ENCODE data around the gene TMBIM4. TPM values are rescaled to one million over a fixed set of nuclear protein-coding genes. Genes with fewer than 3 reads are reported as not detected.

Gene TMBIM4
- total and polyA plus RNA-seq, 2 of the 4 experiments (the other 2 are of a cell fraction): 38.7 to 59.3 TPM

DNA sequence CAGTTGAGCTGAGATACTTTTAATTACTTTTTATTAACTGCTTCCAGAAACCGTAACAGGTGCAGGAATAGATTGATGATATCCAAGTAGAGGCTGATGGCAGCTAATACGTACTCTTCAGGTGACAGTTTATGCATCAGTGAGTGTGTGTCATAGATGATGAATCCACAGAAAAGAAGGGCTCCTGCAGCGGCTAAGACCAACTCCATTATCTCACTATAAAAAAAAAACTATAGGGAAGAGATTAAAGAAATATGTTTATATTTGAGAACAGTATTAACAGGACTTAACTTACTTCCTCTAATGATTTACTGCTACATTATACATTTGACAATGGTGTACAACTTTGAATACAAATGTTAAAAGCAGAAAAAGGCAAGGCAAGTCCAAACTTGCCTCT, 31.9 kb downstream of the TMBIM4 start:
- Histone ChIP-seq H2BK20ac (ENCODE audit: low read depth, low read length) (no peak overlapping the region), H3K23ac (ENCODE audit: low read depth, low read length) (no peak overlapping the region), H3K9me3 (ENCODE audit: control insufficient read depth, insufficient read depth, low read length) (peaks cover 6% of the 10 kb centered on the region), H4K91ac (ENCODE audit: insufficient read depth, low read depth, low read length) (no peak overlapping the region), H3K9ac (ENCODE audit: low read depth, low read length) (no peak overlapping the region), H3K4me1 (ENCODE audit: control insufficient read depth, insufficient read depth, low read length) (peaks cover under 1% of the 10 kb centered on the region; the same call in 1 of the 2 replicates), H3K4me3 (ENCODE audit: insufficient read depth, low read depth, low read length) (no peak overlapping the region), H2BK120ac (ENCODE audit: low read depth, low read length) (no peak overlapping the region), H2AFZ (replicated peaks; ENCODE audit: low read length, poor library complexity) (no peak overlapping the region), H3K27me3 (ENCODE audit: control insufficient read depth, insufficient read depth, low read length) (no peaks in the 10 kb centered on the region), H2AK5ac (ENCODE audit: low read depth, low read length) (no peak overlapping the region), H2AK9ac (replicated peaks; ENCODE audit: low read depth, low read length, poor library complexity) (no peak overlapping the region), H3K14ac (replicated peaks; ENCODE audit: low read depth, low read length) (no peak overlapping the region), H4K8ac (ENCODE audit: low read depth in 2 of 2, low read length in 2 of 2) (no peak overlapping the region), H3K27ac (ENCODE audit: insufficient read depth, low read length) (no peak overlapping the region), H4K20me1 (ENCODE audit: insufficient read depth, low read length) (no peaks in the 10 kb centered on the region), H3K9me1 (ENCODE audit: insufficient read depth, low read length) (no peaks in the 10 kb centered on the region), H3K36me3 (ENCODE audit: control insufficient read depth, insufficient read depth, low read length) (peaks cover 17% of the 10 kb centered on the region), H3K4ac (ENCODE audit: low read depth, low read length) (no peak overlapping the region), H3K4me2 (ENCODE audit: low read depth, low read length) (no peak overlapping the region), H2BK15ac (ENCODE audit: low read depth, low read length) (no peak overlapping the region), H3K56ac (ENCODE audit: extremely low read depth, insufficient read depth, low read length) (no peak overlapping the region), H4K5ac (ENCODE audit: low read depth, low read length) (no peak overlapping the region), H3K79me1 (ENCODE audit: low read depth in 1 of 2, low read length in 2 of 2) (peaks cover 19 to 25% of the 10 kb centered on the region in 2 experiments), H3K18ac (ENCODE audit: low read depth, low read length) (no peak overlapping the region), H2BK5ac (ENCODE audit: low read depth, low read length, poor library complexity, severe bottlenecking) (peak overlapping the region; percentile 39)
- no TSS peak for BruUV-seq (replicated peaks)
- in situ Hi-C loops (cut with MboI; ENCODE audit: low sequenced_read_pairs): no loop called here
- no CpG with 5 or more reads among the region's 3 CpGs for WGBS, 2 experiments (ENCODE audit: extremely low coverage in 2 of 2, insufficient read length in 1 of 2)
- DNase-seq: no peak
- intact Hi-C loops (cut with micrococcal nuclease): no loop called here
- dilution Hi-C loops (cut with HindIII; ENCODE audit: low sequenced_read_pairs, unreplicated experiment): no loop called here
- ChIA-PET CTCF (no interaction called here), POLR2A (ENCODE audit: unreplicated experiment) (interaction anchor here (1.5 kb wide), 1 partner anchor 32 kb away, joined by 4 read pairs; the partner anchor contains the start of gene TMBIM4)
- ATAC-seq (ENCODE audit: low read depth): no peak
- TF ChIP-seq RAD21 (IDR thresholded peaks at IDR 0.05; ENCODE audit: low read length) (no peak), MXI1 (IDR thresholded peaks at IDR 0.05; ENCODE audit: borderline replicate concordance, low read depth, low read length) (no peak), CEBPB (IDR thresholded peaks at IDR 0.05; ENCODE audit: low read depth, low read length) (no peak), POLR2A (IDR thresholded peaks at IDR 0.05; ENCODE audit: low read depth, low read length) (no peak), NFE2L2 (IDR thresholded peaks at IDR 0.05; ENCODE audit: low read depth, low read length) (no peak), CHD1 (IDR thresholded peaks at IDR 0.05; ENCODE audit: low read depth, low read length) (no peak), RCOR1 (IDR thresholded peaks at IDR 0.05; ENCODE audit: insufficient replicate concordance, low read length) (no peak), BHLHE40 (IDR thresholded peaks at IDR 0.05; ENCODE audit: low read depth, low read length) (no peak), MAZ (IDR thresholded peaks at IDR 0.05; ENCODE audit: borderline replicate concordance, low read depth, low read length) (no peak), SMC3 (IDR thresholded peaks at IDR 0.05; ENCODE audit: low read depth, low read length) (no peak), RFX5 (IDR thresholded peaks at IDR 0.05; ENCODE audit: low read depth, low read length) (no peak), FOS (IDR thresholded peaks at IDR 0.05; ENCODE audit: low read depth, low read length) (no peak), MAFK (IDR thresholded peaks at IDR 0.05; ENCODE audit: low read depth, low read length) (no peak)
- TF ChIP-seq, protein P1, sequence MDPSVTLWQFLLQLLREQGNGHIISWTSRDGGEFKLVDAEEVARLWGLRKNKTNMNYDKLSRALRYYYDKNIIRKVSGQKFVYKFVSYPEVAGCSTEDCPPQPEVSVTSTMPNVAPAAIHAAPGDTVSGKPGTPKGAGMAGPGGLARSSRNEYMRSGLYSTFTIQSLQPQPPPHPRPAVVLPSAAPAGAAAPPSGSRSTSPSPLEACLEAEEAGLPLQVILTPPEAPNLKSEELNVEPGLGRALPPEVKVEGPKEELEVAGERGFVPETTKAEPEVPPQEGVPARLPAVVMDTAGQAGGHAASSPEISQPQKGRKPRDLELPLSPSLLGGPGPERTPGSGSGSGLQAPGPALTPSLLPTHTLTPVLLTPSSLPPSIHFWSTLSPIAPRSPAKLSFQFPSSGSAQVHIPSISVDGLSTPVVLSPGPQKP (IDR thresholded peaks at IDR 0.05; ENCODE audit: borderline replicate concordance, low read depth, low read length): no peak
- TF ChIP-seq, protein P2, sequence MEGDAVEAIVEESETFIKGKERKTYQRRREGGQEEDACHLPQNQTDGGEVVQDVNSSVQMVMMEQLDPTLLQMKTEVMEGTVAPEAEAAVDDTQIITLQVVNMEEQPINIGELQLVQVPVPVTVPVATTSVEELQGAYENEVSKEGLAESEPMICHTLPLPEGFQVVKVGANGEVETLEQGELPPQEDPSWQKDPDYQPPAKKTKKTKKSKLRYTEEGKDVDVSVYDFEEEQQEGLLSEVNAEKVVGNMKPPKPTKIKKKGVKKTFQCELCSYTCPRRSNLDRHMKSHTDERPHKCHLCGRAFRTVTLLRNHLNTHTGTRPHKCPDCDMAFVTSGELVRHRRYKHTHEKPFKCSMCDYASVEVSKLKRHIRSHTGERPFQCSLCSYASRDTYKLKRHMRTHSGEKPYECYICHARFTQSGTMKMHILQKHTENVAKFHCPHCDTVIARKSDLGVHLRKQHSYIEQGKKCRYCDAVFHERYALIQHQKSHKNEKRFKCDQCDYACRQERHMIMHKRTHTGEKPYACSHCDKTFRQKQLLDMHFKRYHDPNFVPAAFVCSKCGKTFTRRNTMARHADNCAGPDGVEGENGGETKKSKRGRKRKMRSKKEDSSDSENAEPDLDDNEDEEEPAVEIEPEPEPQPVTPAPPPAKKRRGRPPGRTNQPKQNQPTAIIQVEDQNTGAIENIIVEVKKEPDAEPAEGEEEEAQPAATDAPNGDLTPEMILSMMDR (conservative IDR thresholded peaks at IDR 0.05; ENCODE audit: low read depth, low read length): no peak
- TF ChIP-seq, protein P3, sequence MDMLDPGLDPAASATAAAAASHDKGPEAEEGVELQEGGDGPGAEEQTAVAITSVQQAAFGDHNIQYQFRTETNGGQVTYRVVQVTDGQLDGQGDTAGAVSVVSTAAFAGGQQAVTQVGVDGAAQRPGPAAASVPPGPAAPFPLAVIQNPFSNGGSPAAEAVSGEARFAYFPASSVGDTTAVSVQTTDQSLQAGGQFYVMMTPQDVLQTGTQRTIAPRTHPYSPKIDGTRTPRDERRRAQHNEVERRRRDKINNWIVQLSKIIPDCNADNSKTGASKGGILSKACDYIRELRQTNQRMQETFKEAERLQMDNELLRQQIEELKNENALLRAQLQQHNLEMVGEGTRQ (IDR thresholded peaks at IDR 0.05; ENCODE audit: low read depth, low read length): no peak

Data from IMR-90 (cell line).